SK-N-MC (cell line): ENCODE measurements around the gene CSE1L.

ENCODE experiments used
- DNase-seq: peaks from one replicate; pipeline ENCODE4 v3.0.0-alpha.2; 2011; ENCODE audit warnings: low read depth, low spot score
- H3K27ac ChIP-seq: fragments of 200-600 bp; sonication (generic); 2 replicates; pipeline ENCODE4 v1.5.1; 2016; ENCODE audit warnings: mixed run types
- H3K36me3 ChIP-seq: fragments of 200-600 bp; sonication (generic); 2 replicates; pipeline ENCODE4 v1.6.1; 2017; ENCODE audit warnings: antibody characterized with exemption, low read length, mixed read lengths; ENCODE audit not compliant: insufficient read depth
- H3K4me3 ChIP-seq: fragments of 200-600 bp; sonication (generic); 2 replicates; pipeline ENCODE4 v1.5.1; 2016
- H3K9ac ChIP-seq: fragments of 200-600 bp; sonication (generic); 2 replicates; pipeline ENCODE4 v1.8.0; 2017; ENCODE audit warnings: mixed run types, mixed read lengths; ENCODE audit not compliant: insufficient read length
- H3K9me3 ChIP-seq: fragments of 200-600 bp; sonication (generic); 2 replicates; pipeline ENCODE4 v1.6.1; 2017; ENCODE audit warnings: low read depth, mild to moderate bottlenecking, antibody characterized with exemption, low read length, moderate library complexity, mixed read lengths
- EZH2 ChIP-seq: fragments of 200-600 bp; sonication (generic); IDR thresholded peaks from one replicate; pipeline ENCODE4 v1.6.1; 2017; ENCODE audit warnings: antibody characterized with exemption
- FOXP2 ChIP-seq: optimal IDR thresholded peaks from 2 replicates; pipeline ENCODE3; 2011; ENCODE audit warnings: mild to moderate bottlenecking, moderate library complexity; ENCODE audit not compliant: insufficient read depth; ENCODE audit errors: extremely low read length, control extremely low read depth
- POLR2AphosphoS5 ChIP-seq: IDR thresholded peaks from 2 replicates; pipeline ENCODE4 v1.6.1; 2012; ENCODE audit warnings: mild to moderate bottlenecking, low read depth, low read length, borderline replicate concordance

Gene CSE1L

GRCh38 chr20:49110767-49111694 is 64.9 kb downstream of the CSE1L start:
- H3K9me3 ChIP-seq, result no peaks in the 10 kb centered on the region
- no peak overlapping the region for H3K4me3 ChIP-seq
- DNase-seq, result no peak
- no peak overlapping the region for H3K9ac ChIP-seq
- peaks cover 32% of the 10 kb centered on the region for H3K36me3 ChIP-seq
- H3K27ac ChIP-seq, result no peak overlapping the region
- TF ChIP-seq EZH2 (no peak), POLR2AphosphoS5 (no peak; the same call in 1 of the 2 replicates), FOXP2 (no peak)

- Histone ChIP-seq H3K27ac (no peak overlapping the region), H3K4me3 (no peak overlapping the region), H3K36me3 (peaks cover 47% of the 10 kb centered on the region), H3K9ac (no peak overlapping the region), H3K9me3 (no peaks in the 10 kb centered on the region)
- no peak for TF ChIP-seq FOXP2
- no peak for TF ChIP-seq EZH2
- TF ChIP-seq POLR2AphosphoS5, result no peak
- DNase-seq, result no peak
These were observed 66.6 kb downstream of the CSE1L start for GRCh38 chr20:49112596-49113274.

- Histone ChIP-seq H3K36me3 (peaks cover 70% of the 10 kb centered on the region), H3K27ac (no peak overlapping the region), H3K9me3 (no peaks in the 10 kb centered on the region), H3K9ac (no peak overlapping the region), H3K4me3 (no peak overlapping the region)
- no peak for DNase-seq
- TF ChIP-seq POLR2AphosphoS5 (no peak), FOXP2 (no peak), EZH2 (no peak)
These were observed 69.5 kb downstream of the CSE1L start for GRCh38 chr20:49115564-49115963.

GRCh38 chr20:49118307-49118706 is 72.2 kb downstream of the CSE1L start:
- Histone ChIP-seq H3K9me3 (no peaks in the 10 kb centered on the region), H3K9ac (no peak overlapping the region), H3K4me3 (no peak overlapping the region), H3K36me3 (peaks cover 83% of the 10 kb centered on the region), H3K27ac (no peak overlapping the region)
- DNase-seq, result no peak
- TF ChIP-seq POLR2AphosphoS5 (no peak), FOXP2 (no peak), EZH2 (no peak)

GRCh38 chr20:49119988-49120387 is 73.9 kb downstream of the CSE1L start:
- Histone ChIP-seq H3K9ac (no peak overlapping the region), H3K9me3 (no peaks in the 10 kb centered on the region), H3K27ac (no peak overlapping the region), H3K36me3 (peaks cover 83% of the 10 kb centered on the region), H3K4me3 (no peak overlapping the region)
- DNase-seq, result no peak
- TF ChIP-seq POLR2AphosphoS5, result no peak
- TF ChIP-seq FOXP2, result no peak
- no peak for TF ChIP-seq EZH2

GRCh38 chr20:49122920-49123319 is 76.8 kb downstream of the CSE1L start:
- Histone ChIP-seq H3K9ac (no peak overlapping the region), H3K36me3 (peaks cover 68% of the 10 kb centered on the region), H3K4me3 (no peak overlapping the region), H3K27ac (no peak overlapping the region), H3K9me3 (no peaks in the 10 kb centered on the region)
- TF ChIP-seq FOXP2, result no peak
- TF ChIP-seq EZH2, result no peak
- no peak for TF ChIP-seq POLR2AphosphoS5
- no peak for DNase-seq

GRCh38 chr20:49123982-49124381 is 77.9 kb downstream of the CSE1L start:
- DNase-seq, result no peak
- H3K9ac ChIP-seq, result no peak overlapping the region
- TF ChIP-seq POLR2AphosphoS5 (no peak), EZH2 (no peak), FOXP2 (no peak)
- peaks cover 61% of the 10 kb centered on the region for H3K36me3 ChIP-seq
- no peak overlapping the region for H3K4me3 ChIP-seq
- no peak overlapping the region for H3K27ac ChIP-seq
- H3K9me3 ChIP-seq, result no peaks in the 10 kb centered on the region

- DNase-seq, result peak; percentile 68
- no peak overlapping the region for H3K27ac ChIP-seq
- TF ChIP-seq EZH2, result no peak
- no peak for TF ChIP-seq POLR2AphosphoS5
- no peak for TF ChIP-seq FOXP2
- H3K36me3 ChIP-seq, result peaks cover 37% of the 10 kb centered on the region
- no peaks in the 10 kb centered on the region for H3K9me3 ChIP-seq
- H3K9ac ChIP-seq, result no peak overlapping the region
- H3K4me3 ChIP-seq, result no peak overlapping the region
These were observed 86.9 kb downstream of the CSE1L start for GRCh38 chr20:49132995-49133478.
